GM10266 (cell line): ENCODE data around the gene MITF.

Experiments used
- DNase-seq: peaks from one replicate; pipeline ENCODE4 v3.0.0; 2012; ENCODE audit errors: extremely low spot score
- CTCF ChIP-seq: IDR thresholded peaks from 2 replicates; pipeline ENCODE4 v1.5.1; 2012; ENCODE audit warnings: mild to moderate bottlenecking, low read depth; ENCODE audit not compliant: control insufficient read depth, insufficient read depth; ENCODE audit errors: missing control alignments

MITF gene

GRCh38 chr3:69926385-69926784, 187.1 kb downstream of the MITF start:
- no peak for TF ChIP-seq CTCF
- no peak for DNase-seq

GRCh38 chr3:69927571-69927970, 188.3 kb downstream of the MITF start:
- TF ChIP-seq CTCF = no peak
- DNase-seq = no peak

- no peak for TF ChIP-seq CTCF
- no peak for DNase-seq
Observed at GRCh38 chr3:69929019-69929418, 189.8 kb downstream of the MITF start.

- no peak for DNase-seq
- no peak for TF ChIP-seq CTCF
Observed at GRCh38 chr3:69930564-69930963, 191.3 kb downstream of the MITF start.

- DNase-seq = no peak
- TF ChIP-seq CTCF = no peak
Observed at GRCh38 chr3:69932087-69932486, 192.8 kb downstream of the MITF start.

- TF ChIP-seq CTCF = no peak
Observed at GRCh38 chr3:69932501-69932900, 193.2 kb downstream of the MITF start.

GRCh38 chr3:69934398-69934797, 195.1 kb downstream of the MITF start:
- no peak for DNase-seq
- TF ChIP-seq CTCF = no peak

More at GRCh38 chr3:69932501-69932900, 193.2 kb downstream of the MITF start:
- DNase-seq = no peak
